GM19025 (cell line): ENCODE results near the gene ZNF787.

Experiments
- ATAC-seq: cut with Tn5 transposase; IDR thresholded peaks from one replicate; pipeline ENCODE4 v1.9.1; 2021; ENCODE audit warnings: mild to moderate bottlenecking, low read depth, moderate library complexity; ENCODE audit not compliant: unreplicated experiment

The ZNF787 gene

DNA sequence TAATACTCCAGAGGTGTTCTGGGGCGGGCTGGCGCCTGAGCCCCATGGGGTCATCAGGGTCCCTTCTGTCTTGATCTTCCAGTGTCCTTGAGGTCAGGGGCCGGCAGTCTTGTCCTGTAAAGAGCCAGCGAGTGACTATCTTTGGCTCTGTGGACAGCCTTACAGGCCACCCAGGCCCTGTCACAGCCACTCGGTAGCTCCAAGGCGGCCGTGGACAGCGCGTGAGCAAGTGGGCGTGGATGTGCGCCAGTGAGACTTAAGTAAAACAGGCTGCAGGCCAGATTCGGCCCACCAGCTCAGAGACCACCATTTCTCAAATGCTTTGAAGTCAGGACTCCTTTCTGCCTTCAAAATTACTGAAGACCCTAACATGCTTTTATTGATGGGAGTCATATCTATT, 23.7 kb upstream of the ZNF787 start:
- no peak for ATAC-seq

DNA sequence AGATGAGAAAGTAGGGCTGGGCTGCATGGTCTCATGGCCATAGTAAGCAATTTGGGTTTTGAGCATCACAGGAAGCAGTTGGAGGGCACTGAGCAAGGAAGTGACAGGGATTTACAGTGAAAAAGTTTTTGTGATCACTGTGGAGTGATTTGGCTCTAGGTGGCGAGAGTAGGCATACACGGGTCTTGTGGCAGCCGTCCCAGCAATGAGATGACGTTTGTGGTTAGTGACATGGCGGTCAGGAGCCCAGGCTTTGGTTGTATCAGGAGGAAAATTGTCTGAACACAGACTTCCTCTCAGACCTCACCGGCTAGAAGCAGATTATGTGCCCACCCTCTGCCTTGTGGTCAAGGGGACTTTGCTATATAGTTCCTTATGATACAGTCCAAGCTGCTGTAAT, 23.3 kb upstream of the ZNF787 start:
- no peak for ATAC-seq

DNA sequence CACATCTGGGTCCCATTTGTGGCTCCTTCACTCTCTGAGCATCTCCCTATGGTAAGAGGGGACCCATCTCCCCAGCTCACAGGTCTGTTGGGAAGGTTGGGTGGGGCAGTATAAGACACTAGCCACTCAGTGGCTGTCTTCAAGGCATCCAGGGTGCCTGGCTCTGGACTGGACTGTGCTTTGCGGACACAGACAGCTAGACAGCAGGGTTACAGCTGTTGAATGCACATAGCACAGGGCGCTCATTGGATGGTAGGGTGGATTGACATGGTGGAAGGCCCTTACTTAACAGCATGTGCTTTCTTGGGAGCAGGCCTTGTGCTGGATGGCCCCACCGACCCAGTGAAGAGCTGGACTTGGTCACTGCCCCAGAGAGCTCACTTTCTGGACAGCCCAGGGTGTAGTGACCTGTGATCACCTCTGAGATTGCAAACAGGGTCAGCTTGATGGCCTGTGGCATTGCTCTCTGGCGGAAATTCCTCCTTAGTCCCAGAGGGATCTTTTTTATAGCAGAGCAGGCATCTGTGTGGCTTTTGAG, 21.9 kb upstream of the ZNF787 start:
- ATAC-seq, result no peak

DNA sequence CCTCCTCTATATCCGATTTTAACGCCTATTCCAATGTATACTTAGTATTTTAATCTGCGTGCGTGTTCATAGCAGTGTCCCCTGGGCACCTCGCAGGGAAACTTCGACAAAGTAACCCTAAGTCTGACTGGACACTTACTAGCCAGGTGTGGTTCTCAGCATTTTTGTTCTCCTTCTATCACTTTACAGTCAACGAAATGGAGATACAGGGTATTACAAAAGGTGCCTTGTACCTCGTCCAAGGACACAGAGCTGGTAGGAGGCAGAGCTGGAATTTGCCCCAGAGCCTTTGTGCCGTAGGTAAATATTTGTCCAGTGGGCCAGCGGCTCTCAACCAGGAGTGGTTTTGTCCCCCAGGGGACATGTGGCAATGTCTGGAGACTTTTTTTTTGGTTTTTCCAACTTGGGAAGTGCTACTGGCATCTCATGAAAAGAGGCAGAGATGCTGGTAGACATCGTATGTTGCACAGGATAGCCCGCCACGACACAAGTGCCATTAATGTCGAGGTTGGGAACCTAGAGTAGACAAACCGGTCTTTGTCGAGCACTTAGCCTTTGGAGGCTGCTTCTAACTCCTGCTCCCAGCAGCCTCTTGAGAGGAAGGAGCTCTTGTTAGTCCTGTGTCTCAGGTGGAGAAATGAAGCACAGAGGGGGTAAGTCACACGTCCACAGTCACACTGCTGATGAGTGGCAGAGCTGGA, 21.1 kb upstream of the ZNF787 start:
- ATAC-seq, result no peak

DNA sequence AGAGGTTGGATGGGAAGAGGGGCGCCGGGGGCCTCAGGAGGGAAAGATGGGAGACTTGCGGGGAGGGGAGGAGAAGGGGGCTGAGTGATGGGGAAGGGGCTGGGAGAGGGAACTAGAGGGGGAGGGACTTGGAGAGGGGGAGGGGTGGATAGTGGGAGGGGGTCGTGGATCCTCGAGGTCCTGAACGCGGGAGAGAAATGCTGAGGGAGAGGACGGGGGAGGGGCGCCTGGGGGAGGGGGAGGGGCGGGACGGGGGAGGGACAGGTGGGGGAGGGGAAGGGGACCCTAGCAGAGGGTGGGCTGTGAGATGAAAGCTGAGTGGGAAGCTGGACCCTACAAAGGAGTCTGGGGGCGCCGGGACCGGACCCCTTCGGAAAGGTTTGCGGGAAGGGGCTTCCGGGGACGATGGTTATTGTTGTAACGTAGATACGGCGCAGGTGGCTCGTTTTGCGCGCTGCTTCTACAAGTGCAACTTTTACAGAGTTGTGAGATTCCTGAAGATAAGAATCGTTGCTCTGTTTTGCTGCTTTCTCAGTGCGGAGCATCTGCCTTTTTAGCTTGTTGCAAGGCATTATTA, 20.4 kb upstream of the ZNF787 start:
- no peak for ATAC-seq

DNA sequence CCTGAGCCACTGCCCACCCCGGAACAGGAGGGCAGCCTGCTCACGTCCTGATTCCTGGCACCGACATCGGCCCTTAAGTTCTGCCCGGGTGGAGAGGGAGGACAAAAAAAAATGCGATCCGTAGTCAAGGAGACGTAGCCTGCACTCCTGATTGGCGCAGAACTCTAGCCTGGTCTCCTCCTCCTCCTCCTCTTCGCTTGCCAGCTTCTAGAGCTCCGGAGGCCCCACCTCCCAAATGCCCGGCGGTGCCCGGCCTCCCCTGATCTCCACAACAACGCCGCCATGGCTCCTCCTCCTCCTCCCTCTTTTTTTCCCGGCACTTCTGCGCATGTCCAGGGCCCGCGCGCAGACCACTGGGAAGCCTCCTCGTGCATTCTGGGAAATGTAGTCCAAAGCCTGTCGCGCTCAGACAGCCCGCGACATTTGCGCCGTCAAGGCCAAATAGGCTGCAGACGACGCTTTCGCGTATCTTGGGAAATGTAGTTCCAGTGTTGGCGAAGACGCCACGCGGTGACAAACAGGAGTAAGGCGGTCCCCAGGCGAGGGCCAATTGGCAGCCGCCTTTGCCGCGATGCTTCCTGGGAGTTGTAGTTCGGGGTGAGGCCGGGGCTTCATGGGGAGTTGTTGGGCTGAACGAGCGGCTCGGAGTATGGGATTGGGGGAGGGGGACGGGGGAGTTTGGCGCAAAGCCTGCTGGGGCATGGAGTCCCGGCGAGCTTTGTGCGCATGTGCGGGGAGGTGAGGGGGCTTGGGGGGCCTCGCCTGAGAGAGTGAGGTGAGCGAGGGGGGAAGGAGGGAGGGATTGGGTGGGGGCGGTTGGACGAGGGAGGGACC, 19.7 kb upstream of the ZNF787 start, which contains the start of gene ZNF444:
ZNF444 (plus strand) TSS at position 705 of the 834 bp plus-strand sequence. CDS start 5,625 bp downstream, outside the sequence.
- ATAC-seq, result peak; percentile 89

DNA sequence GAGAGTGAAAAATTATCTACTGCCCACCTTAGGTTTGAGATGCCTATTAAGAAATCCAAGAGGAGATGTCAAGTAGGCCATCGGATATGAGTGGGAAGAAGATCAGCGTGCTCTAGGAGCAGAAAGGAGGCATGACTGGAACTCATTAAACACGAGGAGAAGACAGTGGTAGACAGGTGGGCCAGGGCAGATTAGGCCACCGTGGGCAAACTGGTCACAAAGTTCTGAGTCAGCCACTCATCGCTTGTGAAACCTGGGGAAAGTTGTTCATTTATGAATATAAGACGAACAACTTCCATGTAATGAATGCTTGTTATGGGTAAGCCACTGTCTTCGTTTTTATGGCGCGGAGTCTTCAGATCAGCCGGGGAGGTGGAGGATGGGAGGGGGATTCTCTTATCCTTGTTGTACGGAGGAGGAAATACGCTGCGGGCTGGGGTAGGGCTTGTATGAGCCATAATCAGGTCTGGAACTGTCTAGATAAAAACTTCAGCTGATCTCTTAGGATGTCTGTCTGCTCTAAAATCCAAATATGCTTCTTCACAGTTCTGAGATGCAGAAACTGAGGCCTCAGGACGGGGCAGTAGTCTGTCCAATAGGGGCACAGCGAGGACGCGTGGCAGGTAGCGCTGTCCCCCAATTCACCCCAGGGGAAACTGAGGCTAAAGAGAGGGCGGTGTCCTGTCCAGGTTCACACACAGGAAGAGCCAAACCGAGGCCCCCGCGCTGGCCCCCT, 18.9 kb upstream of the ZNF787 start:
- no peak for ATAC-seq

DNA sequence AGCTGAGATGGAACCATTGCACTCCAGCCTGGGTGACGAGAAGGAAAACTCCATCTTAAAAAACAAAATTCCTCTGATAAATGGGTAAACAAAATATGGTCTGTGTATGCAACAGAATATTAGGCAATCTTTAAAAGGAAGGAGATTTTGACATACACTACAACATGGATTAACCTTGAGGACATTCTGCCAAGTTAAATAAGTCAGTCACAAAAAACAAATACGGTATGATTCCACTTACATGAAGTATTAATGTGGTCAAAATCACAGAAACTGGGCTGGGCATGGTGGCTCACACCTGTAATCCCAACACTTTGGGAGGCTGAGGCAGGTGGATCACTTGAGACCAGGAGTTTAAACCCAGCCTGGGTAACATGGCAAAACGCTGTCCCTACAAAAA, 17.0 kb upstream of the ZNF787 start:
- no peak for ATAC-seq

DNA sequence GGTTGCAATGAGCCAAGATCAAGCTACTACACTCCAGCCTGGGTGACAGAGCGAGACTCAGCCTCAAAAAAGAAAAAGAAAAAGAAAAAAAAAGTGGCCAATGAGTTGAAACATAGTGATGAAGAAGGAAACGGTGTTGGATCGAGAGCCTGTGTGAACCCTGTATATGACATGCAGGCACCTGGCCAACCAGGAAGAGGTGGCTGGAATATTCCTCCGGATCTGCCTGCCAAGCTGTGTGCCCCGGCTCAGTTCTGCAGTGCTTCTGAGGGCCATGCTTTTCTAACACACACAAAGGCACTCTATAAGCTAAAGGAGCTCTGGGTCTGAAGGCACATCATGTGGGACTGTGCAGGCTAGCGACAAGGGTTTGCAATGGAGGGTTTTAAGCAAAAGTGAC, 16.3 kb upstream of the ZNF787 start:
- no peak for ATAC-seq

DNA sequence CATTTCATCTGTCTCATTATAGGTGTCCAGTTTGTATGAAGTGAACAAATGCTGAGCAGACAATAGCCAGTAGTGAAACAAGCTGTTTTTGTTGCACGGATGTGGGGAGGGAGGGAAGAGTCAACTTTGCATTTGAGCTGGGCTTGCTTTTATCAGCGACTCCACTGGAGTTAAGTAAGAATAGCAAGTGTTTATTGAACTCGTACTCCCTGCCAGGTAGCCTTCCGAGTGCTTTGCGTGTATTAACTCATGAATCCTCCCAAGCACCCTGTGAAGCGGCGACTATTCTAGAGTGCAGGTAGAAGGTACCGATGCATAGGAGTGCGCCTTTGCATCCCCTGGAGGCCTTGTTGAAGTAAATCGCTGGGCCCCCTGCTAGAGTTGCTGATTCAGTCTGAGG, 15.3 kb upstream of the ZNF787 start:
- no peak for ATAC-seq

DNA sequence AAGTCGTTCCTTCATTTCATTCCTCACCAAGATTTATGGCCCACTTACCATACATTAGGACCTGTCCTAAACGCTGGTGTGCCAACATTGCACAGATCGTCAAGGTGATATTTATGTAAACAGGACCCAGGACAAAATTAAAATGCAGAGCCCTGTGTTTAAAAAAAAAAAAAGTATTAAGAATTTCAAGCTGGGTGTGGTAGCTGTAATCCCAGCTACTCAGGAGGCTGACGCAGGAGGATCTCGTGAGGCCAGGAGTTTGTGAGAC, 13.5 kb upstream of the ZNF787 start:
- no peak for ATAC-seq

DNA sequence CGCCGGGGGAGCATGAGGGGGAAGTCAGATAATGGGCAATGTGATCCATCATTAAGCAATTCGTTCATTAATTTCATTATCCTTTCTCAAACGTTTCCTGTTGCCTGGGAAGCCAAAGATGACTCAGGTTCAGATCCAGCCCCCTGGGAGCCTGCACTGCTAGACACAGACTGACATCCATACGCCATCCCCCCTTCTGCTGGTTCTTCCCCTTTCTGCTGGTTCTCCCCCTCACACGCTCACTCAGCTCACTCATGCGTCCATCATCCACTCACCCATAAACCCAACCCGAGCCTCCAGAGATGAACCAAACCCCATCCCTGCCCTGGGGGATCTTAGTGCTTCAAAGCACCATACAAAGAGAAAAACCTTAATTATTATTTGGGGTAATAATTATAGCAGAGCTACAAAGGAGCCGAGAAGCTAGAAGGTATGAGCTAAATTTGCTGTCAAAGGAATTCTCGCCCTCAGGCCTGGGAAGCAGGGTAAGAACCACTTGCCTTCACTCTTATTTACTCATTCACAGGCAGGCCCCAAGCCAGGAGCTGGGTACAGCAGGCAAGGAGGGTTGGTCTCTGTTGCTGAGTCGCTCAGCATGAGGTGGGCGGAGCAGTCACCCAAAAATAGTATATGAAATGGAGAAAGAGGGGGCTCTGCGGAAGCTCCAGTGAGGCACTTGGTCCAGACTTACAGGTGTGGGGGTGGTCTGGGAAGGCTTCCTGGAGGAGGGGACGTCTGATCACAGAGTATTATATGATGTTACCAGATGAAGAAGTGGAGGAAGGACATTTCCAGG, 13.0 kb upstream of the ZNF787 start:
- ATAC-seq, result no peak

DNA sequence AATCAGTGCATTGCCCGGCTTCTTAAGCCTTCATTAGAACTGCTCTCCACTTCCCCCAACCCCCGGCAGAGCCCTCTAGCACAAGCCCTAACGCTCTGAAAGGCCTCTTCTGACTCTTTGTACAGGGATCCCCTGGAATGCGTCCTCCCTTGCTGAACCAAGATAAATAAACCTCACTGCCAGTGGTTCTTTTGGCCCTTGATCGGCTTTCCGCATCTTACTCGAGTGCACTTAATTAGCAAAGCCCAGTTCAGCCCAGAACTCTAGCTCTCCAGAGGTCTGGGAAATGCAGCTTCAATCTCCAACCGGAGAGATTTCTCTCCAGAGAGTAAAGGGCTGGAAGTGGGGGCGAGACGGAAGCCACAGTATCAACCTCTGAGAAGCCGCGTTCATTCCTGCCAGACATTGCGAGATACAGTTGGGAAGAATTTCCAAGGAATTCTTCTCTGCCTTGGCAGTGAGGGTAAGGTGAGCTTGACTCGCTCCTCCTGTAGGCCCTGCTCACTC, 11.3 kb upstream of the ZNF787 start:
- ATAC-seq, result no peak

DNA sequence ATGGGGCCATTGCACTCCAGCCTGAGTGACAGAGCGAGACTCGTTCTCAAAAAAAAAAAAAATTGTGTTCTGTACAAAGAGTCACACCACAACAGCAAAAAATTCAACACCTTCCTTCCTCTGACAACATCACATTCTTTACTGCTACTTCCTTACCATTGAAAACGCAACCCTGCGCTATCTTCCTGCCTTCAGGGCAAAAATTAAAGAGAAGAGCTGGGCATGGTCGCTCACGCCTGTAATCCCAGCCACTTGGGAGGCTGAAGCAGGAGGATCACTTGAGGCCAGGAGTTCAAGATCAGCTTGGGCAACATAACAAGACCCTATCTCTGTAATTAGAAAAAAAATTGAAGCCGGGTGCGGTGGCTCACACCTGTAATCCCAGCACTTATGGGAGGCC, 10.6 kb upstream of the ZNF787 start:
- no peak for ATAC-seq

DNA sequence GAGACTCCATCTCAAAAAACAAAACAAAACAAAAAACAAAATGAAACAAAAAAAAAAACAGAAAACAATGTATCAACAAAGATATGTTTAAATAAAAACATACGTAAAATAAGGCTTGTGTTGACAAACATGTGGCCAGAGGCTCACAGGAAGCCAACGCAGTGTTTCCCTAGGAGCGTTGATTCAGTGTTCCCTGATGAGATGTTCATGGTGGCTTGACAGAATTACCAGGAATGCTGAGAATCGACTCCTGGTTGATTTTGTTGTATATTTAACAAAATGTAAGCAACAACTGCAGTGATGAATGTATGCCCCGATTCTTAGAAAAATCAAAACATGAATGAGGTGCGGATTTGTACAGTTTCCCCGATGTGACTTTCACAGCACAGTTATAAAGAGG, 8.9 kb upstream of the ZNF787 start:
- no peak for ATAC-seq

DNA sequence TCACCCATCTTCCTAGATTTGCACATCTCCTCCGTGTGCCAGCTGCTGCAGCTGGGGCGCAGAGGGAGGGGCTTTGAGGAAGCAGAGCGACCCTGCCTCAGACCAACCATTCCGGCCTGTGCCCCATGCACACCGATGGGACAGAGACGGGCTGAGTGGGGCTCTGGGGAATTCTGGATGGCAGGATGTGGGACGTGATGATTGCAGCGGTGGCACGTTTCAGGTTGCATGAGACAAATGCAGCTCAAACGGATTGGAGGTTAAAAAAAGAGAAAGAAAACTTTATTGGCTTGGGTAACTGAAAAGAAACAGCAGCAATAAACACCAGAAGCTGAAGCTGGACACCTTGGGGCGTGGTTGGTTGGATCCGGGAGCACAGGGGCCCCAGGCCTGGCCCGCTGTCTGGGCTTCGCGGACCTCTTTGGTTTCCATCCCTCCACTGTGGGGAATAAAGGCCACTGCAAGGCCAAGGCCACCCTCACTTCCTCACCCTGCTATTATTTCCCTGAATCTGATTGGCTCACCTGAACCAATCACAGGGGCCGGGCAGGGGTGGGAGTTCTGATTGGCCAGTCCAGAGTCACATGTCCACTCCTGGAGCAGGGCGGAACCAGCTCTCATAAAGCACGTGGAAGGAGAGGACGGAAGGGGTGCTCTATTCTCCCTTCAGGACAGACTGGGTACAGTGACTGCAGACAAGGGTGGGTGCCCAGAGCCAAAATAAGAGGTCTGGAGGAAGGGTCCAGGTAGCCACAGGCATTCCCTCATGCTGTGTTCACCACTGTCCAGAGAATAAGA, 6.1 kb upstream of the ZNF787 start:
- no peak for ATAC-seq

DNA sequence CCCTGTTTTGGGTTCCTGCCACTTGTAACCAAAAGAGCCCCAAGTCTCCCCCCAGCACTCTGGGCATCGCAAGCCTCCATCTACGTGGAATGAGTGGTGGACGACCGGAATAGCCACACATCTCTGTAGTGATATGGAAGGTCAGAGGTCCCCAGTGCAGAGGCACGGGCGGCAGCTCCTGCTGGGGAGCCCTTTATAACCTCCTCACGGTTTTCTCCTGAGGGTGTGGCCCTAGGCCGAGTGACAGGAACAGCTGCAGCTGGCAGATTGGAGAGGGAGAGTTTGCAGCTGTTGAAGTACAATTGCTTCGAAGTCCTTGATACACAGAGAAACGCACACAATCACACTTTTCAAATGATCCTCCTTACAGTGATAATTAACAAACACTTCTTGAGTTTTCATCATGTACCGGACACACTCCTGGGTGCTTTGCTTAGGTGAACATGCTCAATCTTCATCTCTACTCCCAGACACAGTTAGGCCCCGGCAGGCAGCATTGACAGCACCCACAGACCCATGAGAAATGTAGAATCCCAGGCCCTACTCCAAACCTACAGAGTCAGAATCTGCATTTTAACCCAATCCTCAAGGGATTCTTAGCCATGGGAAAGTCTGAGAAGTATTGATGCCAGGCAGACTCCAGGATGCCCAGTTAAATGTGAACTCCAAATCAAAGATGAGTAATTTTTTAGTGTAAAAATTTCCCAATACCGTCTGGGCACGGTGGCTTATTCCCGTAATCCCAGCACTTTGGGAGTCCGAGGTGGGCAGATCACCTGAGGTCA, 4.9 kb upstream of the ZNF787 start:
- ATAC-seq, result no peak

DNA sequence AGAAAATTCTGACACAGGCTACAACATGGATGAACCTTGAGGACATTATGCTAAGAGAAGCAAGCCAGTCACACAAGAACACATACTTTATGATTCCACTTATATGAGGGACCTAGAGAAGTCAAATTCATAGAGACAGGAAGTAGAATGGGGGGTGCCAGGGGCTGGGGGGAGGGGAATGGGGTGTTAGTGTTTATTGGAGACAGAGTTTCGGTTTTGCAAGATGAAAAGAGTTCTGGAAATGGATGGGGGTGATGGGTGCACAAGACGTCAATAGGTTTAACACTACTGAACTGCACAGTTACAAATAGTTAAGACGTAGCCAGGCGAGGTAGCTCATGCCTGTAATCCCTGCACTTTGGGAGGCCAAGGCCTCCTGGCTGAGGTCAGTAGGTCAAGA, 3.5 kb upstream of the ZNF787 start:
- no peak for ATAC-seq
